CD14-positive monocyte (primary cell): ENCODE data around the gene PCDHB7. TPM values are rescaled to one million over a fixed set of nuclear protein-coding genes. Genes with fewer than 3 reads are reported as not detected.
"Not testable (repeated sequence)": the region's sequence is repeated elsewhere in the genome, so short reads cannot be mapped to it uniquely, and the experiment has no call there.

ENCODE experiments used
- DNase-seq, 3 donors: peaks; one replicate each; pipeline ENCODE4 v3.0.0-alpha.2; 2011 to 2022
- H2AFZ ChIP-seq: 2 replicates; pipeline ENCODE4 v1.6.0; 2012; ENCODE audit warnings: mild to moderate bottlenecking, low read depth, low read length, inconsistent platforms; ENCODE audit not compliant: insufficient read depth, poor library complexity, severe bottlenecking
- H3K27ac ChIP-seq, 2 donors: 1 replicate in 1 of 2; 2 replicates in 1 of 2; pipeline ENCODE4 v1.5.1; 2012 to 2013; ENCODE audit warnings: low read length in 2 of 2, control low read depth in 1 of 2, inconsistent platforms in 1 of 2, low read depth in 1 of 2, mild to moderate bottlenecking in 1 of 2
- H3K27me3 ChIP-seq, 2 donors: one replicate each; pipeline versions ENCODE4 v1.6.0 to v1.6.1; 2011 to 2013; ENCODE audit warnings: low read length in 2 of 2; ENCODE audit not compliant: control insufficient read depth in 2 of 2, insufficient read depth in 2 of 2
- H3K36me3 ChIP-seq, 2 donors: replicated peaks in 1 of 2; 1 replicate in 1 of 2; 2 replicates in 1 of 2; pipeline versions ENCODE4 v1.5.1 to v1.6.1; 2012 to 2013; ENCODE audit warnings: low read length in 2 of 2, control low read depth in 1 of 2, inconsistent platforms in 1 of 2, mild to moderate bottlenecking in 1 of 2; ENCODE audit not compliant: insufficient read depth in 2 of 2, control insufficient read depth in 1 of 2
- H3K4me1 ChIP-seq, 2 donors: 1 replicate in 1 of 2; 2 replicates in 1 of 2; pipeline versions ENCODE4 v1.5.1 to v1.6.1; 2012 to 2013; ENCODE audit warnings: low read length in 2 of 2, control low read depth in 1 of 2, inconsistent platforms in 1 of 2, mild to moderate bottlenecking in 1 of 2, moderate library complexity in 1 of 2; ENCODE audit not compliant: insufficient read depth in 2 of 2, control insufficient read depth in 1 of 2
- H3K4me2 ChIP-seq: replicated peaks from 2 replicates; pipeline ENCODE3; 2012; ENCODE audit warnings: low read length, moderate library complexity, mild to moderate bottlenecking; ENCODE audit not compliant: poor library complexity, severe bottlenecking; ENCODE audit errors: extremely low read depth
- H3K4me3 ChIP-seq, 3 experiments: fragments of 200-600 bp in 1 of 3; sonication (generic) in 1 of 3; replicated peaks in 1 of 3; 1 replicate in 2 of 3; 2 replicates in 1 of 3; pipeline ENCODE4 v1.5.1; 2011 to 2013; ENCODE audit warnings: low read length in 3 of 3, mild to moderate bottlenecking in 3 of 3, control low read depth in 2 of 3, low read depth in 2 of 3, inconsistent platforms in 1 of 3, moderate library complexity in 1 of 3
- H3K79me2 ChIP-seq: 2 replicates; pipeline ENCODE4 v1.6.0; 2012; ENCODE audit warnings: mild to moderate bottlenecking, control low read depth, inconsistent platforms, low read length, moderate library complexity; ENCODE audit not compliant: insufficient read depth
- H3K9ac ChIP-seq: 2 replicates; pipeline ENCODE4 v1.6.0; 2017; ENCODE audit warnings: low read length, mild to moderate bottlenecking; ENCODE audit not compliant: insufficient read depth, poor library complexity, severe bottlenecking
- H3K9me3 ChIP-seq, 2 donors: replicated peaks in 1 of 2; 1 replicate in 1 of 2; 2 replicates in 1 of 2; pipeline versions ENCODE4 v1.5.1 to v1.6.1; 2012 to 2013; ENCODE audit warnings: low read length in 2 of 2, control low read depth in 1 of 2; ENCODE audit not compliant: control insufficient read depth in 1 of 2, insufficient read depth in 1 of 2
- H4K20me1 ChIP-seq: 2 replicates; pipeline ENCODE4 v1.6.0; 2012; ENCODE audit warnings: mild to moderate bottlenecking, low read length, control low read depth, moderate library complexity; ENCODE audit not compliant: insufficient read depth
- H3K27ac Mint-ChIP-seq, 7 donors: one replicate each; pipeline ENCODE4 v1.8.0; 2020; ENCODE audit warnings: mild to moderate bottlenecking in 7 of 7, mixed read lengths in 7 of 7, moderate library complexity in 6 of 7, inconsistent platforms in 2 of 7
- H3K27me3 Mint-ChIP-seq, 3 donors: one replicate each; pipeline ENCODE4 v1.8.0; 2021 to 2022; ENCODE audit warnings: low read depth in 3 of 3, mild to moderate bottlenecking in 3 of 3, mixed read lengths in 3 of 3, moderate library complexity in 3 of 3, inconsistent platforms in 1 of 3
- H3K36me3 Mint-ChIP-seq, 2 donors: one replicate each; pipeline ENCODE4 v1.8.0; 2020; ENCODE audit warnings: mixed read lengths in 2 of 2, inconsistent platforms in 1 of 2, mild to moderate bottlenecking in 1 of 2
- H3K4me1 Mint-ChIP-seq: one replicate; pipeline ENCODE4 v1.8.0; 2020; ENCODE audit warnings: mild to moderate bottlenecking, mixed read lengths
- H3K4me3 Mint-ChIP-seq, 2 donors: one replicate each; pipeline ENCODE4 v1.8.0; 2020; ENCODE audit warnings: mild to moderate bottlenecking in 2 of 2, mixed read lengths in 2 of 2, moderate library complexity in 1 of 2
- H3K9me3 Mint-ChIP-seq, 7 donors: one replicate each; pipeline ENCODE4 v1.8.0; 2020 to 2022; ENCODE audit warnings: mixed read lengths in 7 of 7, mild to moderate bottlenecking in 6 of 7, moderate library complexity in 6 of 7, inconsistent platforms in 2 of 7
- CTCF ChIP-seq: fragments of 200-600 bp; IDR thresholded peaks from one replicate; pipeline ENCODE4 v1.8.0; 2022; ENCODE audit warnings: antibody characterized with exemption, mild to moderate bottlenecking
- WGBS: methylation state at CpG from one replicate; pipeline ENCODE4 v1.1.5; 2013; ENCODE audit warnings: missing lambda C conversion rate; ENCODE audit not compliant: insufficient coverage; 5-methylcytosine and 5-hydroxymethylcytosine counted together
- intact Hi-C, 2 donors: fragments of 100-400 bp; cut with micrococcal nuclease; formaldehyde crosslinking; loops; one replicate each; pipeline versions ENCODE4 v1.15.0 to v1.15.1; 2023
- polyA plus RNA-seq, 3 donors: library from polyadenylated mRNA; depleted of rRNA in 1 of 3; unstranded in 2 of 3; stranded (reverse) in 1 of 3; fragments of 300-500 nt in 2 of 3; fragments of >200 nt in 1 of 3; fragmentation: Illumina TruSeq in 2 of 3; gene quantifications; 1 replicate in 2 of 3; 2 replicates in 1 of 3; pipeline ENCODE4 v1.2.3, GENCODE V29; 2012 to 2021

The PCDHB7 gene
- polyA plus RNA-seq, 3 donors: not detected

GRCh38 chr5:141155540-141156374 is 16.7 kb upstream of the PCDHB7 start:
- Mint-ChIP-seq H3K36me3 (no peaks in the 10 kb centered on the region), H3K9me3 (peaks cover 43 to 67% (median 51%) of the 10 kb centered on the region in 7 donors), H3K4me3 (peak overlapping the region in 1 of 2 donors; percentile 58), H3K27ac (no peak overlapping the region), H3K27me3 (peaks cover 4 to 30% (median 25%) of the 10 kb centered on the region in 3 donors), H3K4me1 (no peaks in the 10 kb centered on the region)
- intact Hi-C loops: no loop called here
- peaks cover 0 to 9% of the 10 kb centered on the region in 2 donors for H3K27me3 ChIP-seq
- no peaks in the 10 kb centered on the region for H4K20me1 ChIP-seq
- H3K79me2 ChIP-seq: no peaks in the 10 kb centered on the region
- no peak overlapping the region for H3K4me3 ChIP-seq
- no peak for DNase-seq
- H3K27ac ChIP-seq: no peak overlapping the region
- H3K36me3 ChIP-seq: no peaks in the 10 kb centered on the region
- peaks cover 48 to 54% of the 10 kb centered on the region in 2 donors for H3K9me3 ChIP-seq
- 35% methylated on average over 9 of the region's 21 CpGs for WGBS
- no peak for TF ChIP-seq CTCF
- no peak overlapping the region for H2AFZ ChIP-seq
- no peak overlapping the region for H3K4me2 ChIP-seq
- no peak overlapping the region for H3K9ac ChIP-seq
- H3K4me1 ChIP-seq: no peaks in the 10 kb centered on the region

GRCh38 chr5:141157356-141157755 is 15.1 kb upstream of the PCDHB7 start:
- H3K4me2 ChIP-seq, intact Hi-C loops, H3K4me3 Mint-ChIP-seq, H3K36me3 Mint-ChIP-seq, H3K27ac ChIP-seq, H2AFZ ChIP-seq, H3K4me1 Mint-ChIP-seq, H3K9ac ChIP-seq, H3K36me3 ChIP-seq, H3K27me3 ChIP-seq, H4K20me1 ChIP-seq, H3K4me3 ChIP-seq, DNase-seq, H3K79me2 ChIP-seq, H3K27ac Mint-ChIP-seq, H3K4me1 ChIP-seq: not testable (repeated sequence)
- H3K27me3 Mint-ChIP-seq: peaks cover 2 to 20% (median 19%) of the 10 kb centered on the region in 3 donors
- H3K9me3 Mint-ChIP-seq: peaks cover 30 to 53% (median 36%) of the 10 kb centered on the region in 7 donors
- peaks cover 35 to 40% of the 10 kb centered on the region in 2 donors for H3K9me3 ChIP-seq
- 37% methylated on average over 27 of the region's 38 CpGs for WGBS

- H3K79me2 ChIP-seq, H3K36me3 Mint-ChIP-seq, H3K27me3 ChIP-seq, H3K4me2 ChIP-seq, H3K27ac ChIP-seq, intact Hi-C loops, H3K4me1 ChIP-seq, H2AFZ ChIP-seq, DNase-seq, H3K4me3 ChIP-seq, H3K36me3 ChIP-seq, H3K9ac ChIP-seq, H4K20me1 ChIP-seq, H3K4me1 Mint-ChIP-seq, H3K27ac Mint-ChIP-seq: not testable (repeated sequence)
- H3K27me3 Mint-ChIP-seq: peaks cover 2 to 19% (median 18%) of the 10 kb centered on the region in 3 donors
- H3K9me3 Mint-ChIP-seq: peaks cover 30 to 53% (median 34%) of the 10 kb centered on the region in 7 donors
- H3K9me3 ChIP-seq: peaks cover 34 to 38% of the 10 kb centered on the region in 2 donors
- peak overlapping the region in 1 of 2 donors; percentile 15 for H3K4me3 Mint-ChIP-seq
- 39% methylated on average over 20 of the region's 28 CpGs for WGBS
These were observed 14.5 kb upstream of the PCDHB7 start for GRCh38 chr5:141157901-141158300.
